B cell (primary cell): Measurements from ENCODE around the gene KRTAP9-2.

Experiments
- EZH2 ChIP-seq: IDR thresholded peaks from 2 replicates; pipeline ENCODE4 v1.6.1; 2012; ENCODE audit warnings: borderline replicate concordance, low read depth, mild to moderate bottlenecking, moderate library complexity, low read length; ENCODE audit not compliant: insufficient read depth, poor library complexity, severe bottlenecking
- TF ChIP-seq, protein P1 (sequence below): fragments of 200-600 bp; IDR thresholded peaks from one replicate; pipeline ENCODE4 v1.8.0; 2022; ENCODE audit warnings: antibody characterized with exemption, mild to moderate bottlenecking

- TF ChIP-seq, protein P1, sequence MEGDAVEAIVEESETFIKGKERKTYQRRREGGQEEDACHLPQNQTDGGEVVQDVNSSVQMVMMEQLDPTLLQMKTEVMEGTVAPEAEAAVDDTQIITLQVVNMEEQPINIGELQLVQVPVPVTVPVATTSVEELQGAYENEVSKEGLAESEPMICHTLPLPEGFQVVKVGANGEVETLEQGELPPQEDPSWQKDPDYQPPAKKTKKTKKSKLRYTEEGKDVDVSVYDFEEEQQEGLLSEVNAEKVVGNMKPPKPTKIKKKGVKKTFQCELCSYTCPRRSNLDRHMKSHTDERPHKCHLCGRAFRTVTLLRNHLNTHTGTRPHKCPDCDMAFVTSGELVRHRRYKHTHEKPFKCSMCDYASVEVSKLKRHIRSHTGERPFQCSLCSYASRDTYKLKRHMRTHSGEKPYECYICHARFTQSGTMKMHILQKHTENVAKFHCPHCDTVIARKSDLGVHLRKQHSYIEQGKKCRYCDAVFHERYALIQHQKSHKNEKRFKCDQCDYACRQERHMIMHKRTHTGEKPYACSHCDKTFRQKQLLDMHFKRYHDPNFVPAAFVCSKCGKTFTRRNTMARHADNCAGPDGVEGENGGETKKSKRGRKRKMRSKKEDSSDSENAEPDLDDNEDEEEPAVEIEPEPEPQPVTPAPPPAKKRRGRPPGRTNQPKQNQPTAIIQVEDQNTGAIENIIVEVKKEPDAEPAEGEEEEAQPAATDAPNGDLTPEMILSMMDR = no peak
- TF ChIP-seq EZH2 = no peak
Measured at GRCh38 chr17:41258406-41258805, 32.0 kb downstream of the KRTAP9-2 start.
